Mesenchymal stem cell (in vitro differentiated cells and primary cell): ENCODE measurements around the gene NOTCH2.
"Not testable (repeated sequence)": the region's sequence is repeated elsewhere in the genome, so short reads cannot be mapped to it uniquely, and the experiment has no call there.

Source experiments
- DNase-seq: peaks from one replicate; pipeline ENCODE4 v3.0.0-alpha.2; 2013
- H2AFZ ChIP-seq: one replicate; pipeline ENCODE4 v1.6.1; 2013; ENCODE audit warnings: low read depth, mild to moderate bottlenecking, control low read depth, inconsistent platforms, low read length, moderate library complexity
- H2AK5ac ChIP-seq: 2 replicates; pipeline ENCODE4 v1.6.1; 2013; ENCODE audit warnings: low read length, moderate library complexity, mild to moderate bottlenecking, inconsistent platforms; ENCODE audit not compliant: severe bottlenecking
- H2BK120ac ChIP-seq: one replicate; pipeline ENCODE4 v1.6.1; 2013; ENCODE audit warnings: low read depth, mild to moderate bottlenecking, inconsistent platforms, low read length, moderate library complexity
- H2BK12ac ChIP-seq, 2 experiments: one replicate each; pipeline ENCODE4 v1.6.1; 2013; ENCODE audit warnings: inconsistent platforms in 2 of 2, low read length in 2 of 2, mild to moderate bottlenecking in 2 of 2, moderate library complexity in 2 of 2, control low read depth in 1 of 2
- H2BK15ac ChIP-seq: one replicate; pipeline ENCODE4 v1.6.1; 2013; ENCODE audit warnings: mild to moderate bottlenecking, low read depth, inconsistent platforms; ENCODE audit not compliant: poor library complexity, severe bottlenecking
- H2BK5ac ChIP-seq: 2 replicates; pipeline ENCODE4 v1.6.1; 2013; ENCODE audit warnings: low read depth, mild to moderate bottlenecking, low read length, control low read depth, inconsistent platforms; ENCODE audit not compliant: poor library complexity, severe bottlenecking
- H3K14ac ChIP-seq, 2 experiments: one replicate each; pipeline ENCODE4 v1.6.1; 2013; ENCODE audit warnings: inconsistent platforms in 2 of 2, low read length in 2 of 2, control low read depth in 1 of 2, mild to moderate bottlenecking in 1 of 2, moderate library complexity in 1 of 2
- H3K18ac ChIP-seq, 2 experiments: one replicate each; pipeline ENCODE4 v1.6.1; 2013; ENCODE audit warnings: inconsistent platforms in 2 of 2, low read length in 2 of 2, control low read depth in 1 of 2, low read depth in 1 of 2, mild to moderate bottlenecking in 1 of 2
- H3K23ac ChIP-seq, 2 experiments: one replicate each; pipeline ENCODE4 v1.6.1; 2013; ENCODE audit warnings: inconsistent platforms in 2 of 2, low read length in 2 of 2, mild to moderate bottlenecking in 2 of 2, moderate library complexity in 2 of 2, control low read depth in 1 of 2
- H3K27ac ChIP-seq: 2 replicates; pipeline ENCODE4 v1.5.1; 2013; ENCODE audit warnings: mild to moderate bottlenecking, moderate library complexity, low read length, control low read depth, inconsistent platforms; ENCODE audit not compliant: poor library complexity, severe bottlenecking
- H3K27me3 ChIP-seq, 2 experiments: 2 replicates each; pipeline versions ENCODE4 v1.6.1 to v1.7.0; 2013; ENCODE audit warnings: low read length in 2 of 2, mild to moderate bottlenecking in 2 of 2, moderate library complexity in 2 of 2, control low read depth in 1 of 2, inconsistent platforms in 1 of 2; ENCODE audit not compliant: control insufficient read depth in 1 of 2, insufficient read depth in 1 of 2
- H3K36me3 ChIP-seq, 2 experiments: 2 replicates each; pipeline versions ENCODE4 v1.6.1 to v1.7.0; 2013; ENCODE audit warnings: low read length in 2 of 2, control low read depth in 1 of 2, inconsistent platforms in 1 of 2, low read depth in 1 of 2, mild to moderate bottlenecking in 1 of 2; ENCODE audit not compliant: insufficient read depth in 2 of 2, control insufficient read depth in 1 of 2
- H3K4ac ChIP-seq, 2 experiments: one replicate each; pipeline ENCODE4 v1.6.1; 2013; ENCODE audit warnings: inconsistent platforms in 2 of 2, low read length in 2 of 2, mild to moderate bottlenecking in 2 of 2, moderate library complexity in 2 of 2, control low read depth in 1 of 2, low read depth in 1 of 2
- H3K4me1 ChIP-seq: 2 replicates; pipeline ENCODE4 v1.6.1; 2013; ENCODE audit warnings: low read depth, low read length, control low read depth; ENCODE audit not compliant: control insufficient read depth, insufficient read depth
- H3K4me2 ChIP-seq: 2 replicates; pipeline ENCODE4 v1.6.1; 2013; ENCODE audit warnings: low read length, mild to moderate bottlenecking, inconsistent platforms; ENCODE audit not compliant: poor library complexity, severe bottlenecking
- H3K4me3 ChIP-seq, 2 experiments: 2 replicates each; pipeline versions ENCODE4 v1.5.1 to v1.7.0; 2013; ENCODE audit warnings: low read length in 2 of 2, mild to moderate bottlenecking in 2 of 2, control low read depth in 1 of 2, low read depth in 1 of 2; ENCODE audit not compliant: insufficient read depth in 1 of 2
- H3K79me1 ChIP-seq: replicated peaks from 2 replicates; pipeline ENCODE4 v1.6.1; 2013; ENCODE audit warnings: mild to moderate bottlenecking, control low read depth, low read length, inconsistent platforms; ENCODE audit not compliant: poor library complexity, severe bottlenecking
- H3K9ac ChIP-seq: 2 replicates; pipeline ENCODE4 v1.7.0; 2013; ENCODE audit warnings: mild to moderate bottlenecking, low read length, moderate library complexity
- H3K9me3 ChIP-seq: 2 replicates; pipeline ENCODE4 v1.7.0; 2013; ENCODE audit warnings: mild to moderate bottlenecking, low read length; ENCODE audit not compliant: control insufficient read depth
- H4K8ac ChIP-seq: one replicate; pipeline ENCODE4 v1.6.1; 2013; ENCODE audit warnings: inconsistent platforms, mild to moderate bottlenecking, low read length, moderate library complexity
- H4K91ac ChIP-seq: one replicate; pipeline ENCODE4 v1.6.1; 2013; ENCODE audit warnings: mild to moderate bottlenecking, low read length, inconsistent platforms
- WGBS: methylation state at CpG from one replicate; pipeline ENCODE4 v1.1.7; 2013; ENCODE audit warnings: mixed read lengths; 5-methylcytosine and 5-hydroxymethylcytosine counted together

The NOTCH2 gene

DNA sequence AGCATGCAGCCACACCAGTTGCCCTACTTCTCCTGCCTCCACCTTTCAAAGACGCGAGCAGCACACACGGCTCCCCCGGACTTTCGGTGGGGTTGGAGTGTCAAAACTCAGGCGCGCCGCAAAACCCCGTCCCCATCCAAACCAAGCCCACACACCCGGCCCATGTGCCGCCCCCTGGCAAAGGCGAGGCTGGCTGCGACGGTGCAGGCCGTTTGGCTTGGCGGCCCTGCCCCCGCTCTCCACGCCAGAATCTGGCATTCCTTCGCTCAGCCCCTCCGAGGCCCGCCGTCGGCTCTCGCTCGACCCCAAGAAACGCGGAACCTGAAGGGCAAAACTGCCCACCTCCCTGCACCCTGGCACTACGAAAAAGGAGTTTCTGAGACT lies 787 bp downstream of the NOTCH2 start:
- H2AFZ ChIP-seq, H2AK5ac ChIP-seq, H2BK5ac ChIP-seq, H3K36me3 ChIP-seq, H3K4me1 ChIP-seq, H2BK15ac ChIP-seq, H4K8ac ChIP-seq, H3K79me1 ChIP-seq, H3K27ac ChIP-seq, H3K14ac ChIP-seq, H2BK120ac ChIP-seq, H3K4ac ChIP-seq, H3K23ac ChIP-seq, H4K91ac ChIP-seq, H3K27me3 ChIP-seq, H2BK12ac ChIP-seq, DNase-seq, H3K9me3 ChIP-seq: not testable (repeated sequence)
- Histone ChIP-seq H3K4me2 (peak overlapping the region; percentile 50), H3K4me3 (peak overlapping the region; percentile 64 to 65), H3K9ac (peak overlapping the region; percentile 66), H3K18ac (peak overlapping the region in 1 of 2 experiments; percentile 62)
- WGBS, result no CpG with 5 or more reads among the region's 28 CpGs

DNA sequence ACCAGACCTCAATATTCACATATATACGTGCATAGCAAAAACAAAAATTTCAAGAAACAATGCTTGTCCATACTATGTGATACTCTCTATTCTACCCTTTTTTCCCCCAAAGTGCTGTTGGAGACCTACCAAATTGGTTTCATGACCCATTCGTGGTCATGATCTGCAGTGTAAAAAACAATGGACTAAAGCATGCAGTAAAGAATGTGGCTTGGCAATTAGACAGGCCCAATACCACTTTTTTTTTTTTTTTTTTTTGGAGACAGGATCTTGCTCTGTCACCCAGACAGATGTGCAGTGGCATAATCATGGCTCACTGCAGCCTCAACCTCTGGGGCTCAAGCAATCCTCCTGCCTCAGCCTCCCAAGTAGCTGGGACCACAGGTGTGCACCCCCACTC lies 21.3 kb downstream of the NOTCH2 start:
- H3K79me1 ChIP-seq, H3K9ac ChIP-seq, H3K9me3 ChIP-seq, H2BK120ac ChIP-seq, H3K4me2 ChIP-seq, H3K4ac ChIP-seq, H3K27me3 ChIP-seq, H3K18ac ChIP-seq, DNase-seq, H3K27ac ChIP-seq, H3K4me3 ChIP-seq, H3K4me1 ChIP-seq, H2BK5ac ChIP-seq, H2AFZ ChIP-seq, H2AK5ac ChIP-seq, H3K14ac ChIP-seq, H3K36me3 ChIP-seq, H2BK12ac ChIP-seq, H2BK15ac ChIP-seq, H4K8ac ChIP-seq, H4K91ac ChIP-seq, H3K23ac ChIP-seq: not testable (repeated sequence)
- WGBS, result 60% methylated on average over 1 of the region's 2 CpGs

DNA sequence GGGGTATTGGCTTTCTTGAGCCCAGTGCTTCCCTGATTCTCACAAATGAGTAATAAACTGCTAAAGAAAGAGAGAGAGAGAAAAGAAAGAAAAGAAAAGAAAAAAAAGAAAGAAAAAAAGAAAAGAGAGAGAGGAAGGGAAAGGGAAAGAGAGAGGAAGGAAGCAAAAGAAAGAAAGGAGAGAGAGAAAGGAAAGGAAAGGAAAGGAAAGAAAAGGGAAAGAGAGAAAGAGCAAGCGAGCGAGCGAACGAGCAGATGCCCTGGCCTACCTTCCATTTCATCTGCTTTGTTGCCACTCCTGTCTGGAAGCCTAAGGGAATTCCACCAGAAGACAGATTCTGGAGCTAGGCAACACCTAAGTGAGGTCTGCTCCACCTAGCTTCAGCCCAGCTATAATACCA lies 27.7 kb downstream of the NOTCH2 start:
- H4K91ac ChIP-seq, H3K27me3 ChIP-seq, H3K4me3 ChIP-seq, H2BK120ac ChIP-seq, H3K18ac ChIP-seq, H3K4ac ChIP-seq, H2AFZ ChIP-seq, H2BK15ac ChIP-seq, H3K79me1 ChIP-seq, DNase-seq, H2BK12ac ChIP-seq, H4K8ac ChIP-seq, H3K4me2 ChIP-seq, H3K14ac ChIP-seq, H3K36me3 ChIP-seq, H3K9me3 ChIP-seq, H3K9ac ChIP-seq, H3K4me1 ChIP-seq, H3K27ac ChIP-seq, H3K23ac ChIP-seq, H2BK5ac ChIP-seq, H2AK5ac ChIP-seq: not testable (repeated sequence)
- WGBS, result no CpG with 5 or more reads among the region's 4 CpGs

DNA sequence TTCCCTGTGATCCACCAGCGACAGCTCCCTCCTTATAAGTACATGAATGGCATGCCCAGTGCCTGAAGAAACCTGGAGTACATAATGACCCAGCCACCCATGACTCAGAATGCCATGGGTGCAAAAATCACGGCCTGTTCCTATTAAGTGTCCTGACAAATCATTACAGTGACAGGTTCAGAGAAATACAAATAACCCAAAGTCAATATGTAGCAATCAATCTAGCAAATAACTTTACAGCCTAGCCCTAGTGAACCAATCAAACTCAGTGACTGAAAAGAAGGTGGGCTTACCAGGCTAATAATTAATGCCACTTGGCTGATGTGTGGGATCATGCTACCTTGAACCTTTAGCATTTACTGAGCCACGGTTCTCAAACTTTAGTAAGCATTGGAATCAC lies 37.2 kb downstream of the NOTCH2 start:
- H3K36me3 ChIP-seq, H2BK15ac ChIP-seq, H3K79me1 ChIP-seq, H3K4ac ChIP-seq, H3K18ac ChIP-seq, H2BK5ac ChIP-seq, H3K27me3 ChIP-seq, H3K14ac ChIP-seq, H4K91ac ChIP-seq, H2AK5ac ChIP-seq, H4K8ac ChIP-seq, H3K9ac ChIP-seq, H3K4me3 ChIP-seq, H2AFZ ChIP-seq, H3K23ac ChIP-seq, DNase-seq, H2BK12ac ChIP-seq, H3K27ac ChIP-seq, H3K9me3 ChIP-seq, H2BK120ac ChIP-seq, H3K4me2 ChIP-seq, H3K4me1 ChIP-seq: not testable (repeated sequence)
- no CpG with 5 or more reads among the region's 3 CpGs for WGBS
